Measurements from ENCODE around the gene EDN3.

EDN3 gene

DNA sequence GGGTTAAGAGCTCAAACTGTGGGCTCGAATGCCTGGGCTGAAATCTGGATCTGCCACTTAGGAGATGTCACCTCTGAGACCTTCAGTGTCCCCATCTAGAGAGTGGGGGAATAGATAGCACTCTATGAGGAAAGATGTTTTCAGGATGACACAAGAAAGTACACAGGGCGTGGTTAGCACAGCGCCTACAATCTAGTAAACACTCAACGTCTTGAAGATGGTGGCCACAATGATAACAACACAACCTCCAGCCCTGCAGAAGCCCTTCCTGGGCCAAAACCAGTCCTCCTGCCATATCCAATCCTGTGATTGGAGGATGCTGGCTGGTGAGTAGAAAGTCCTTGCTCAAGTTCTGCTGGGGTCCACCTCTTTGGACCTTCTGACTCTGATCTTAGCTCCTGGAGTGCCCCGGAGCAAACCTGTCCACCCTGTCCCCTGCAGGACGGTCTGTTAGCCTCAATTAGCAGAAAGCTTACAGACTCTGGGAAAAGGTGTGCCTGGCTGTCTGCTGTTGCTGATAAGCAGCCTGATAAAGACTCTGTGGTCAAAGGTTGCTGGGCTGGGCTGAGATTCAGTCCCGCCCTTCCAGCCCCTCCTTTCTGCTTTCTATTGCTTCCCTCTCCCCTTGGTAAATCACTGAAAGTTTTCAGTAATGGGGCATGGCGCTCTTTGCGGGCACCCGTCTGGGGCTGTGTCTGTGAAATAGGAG is 8.2 kb downstream of the EDN3 start:
- DNase-seq = no peak

DNA sequence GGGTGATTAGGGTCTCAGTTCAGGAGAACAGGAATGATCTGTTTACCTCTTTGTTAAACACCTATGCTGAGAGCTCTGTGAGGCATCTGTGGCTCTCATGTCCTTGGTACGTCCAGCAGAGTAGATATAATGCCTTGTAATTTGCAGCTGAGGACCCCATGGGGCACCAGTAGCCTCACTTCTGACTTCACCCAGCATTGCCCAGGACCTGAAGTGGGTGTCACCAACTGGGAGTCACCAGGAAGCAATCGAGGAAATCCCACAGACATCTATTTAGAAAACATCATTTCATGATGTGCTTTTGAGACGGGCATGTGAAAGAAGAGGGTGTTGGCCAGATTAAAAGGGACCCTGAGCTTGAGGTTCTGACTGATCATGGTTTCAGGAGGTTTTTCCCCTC is 8.8 kb downstream of the EDN3 start:
- no peak for DNase-seq

GRCh38 chr20:59314997-59315396 is 14.6 kb downstream of the EDN3 start:
- DNase-seq = no peak

GRCh38 chr20:59316911-59317731 is 16.7 kb downstream of the EDN3 start:
- no peak for DNase-seq

DNA sequence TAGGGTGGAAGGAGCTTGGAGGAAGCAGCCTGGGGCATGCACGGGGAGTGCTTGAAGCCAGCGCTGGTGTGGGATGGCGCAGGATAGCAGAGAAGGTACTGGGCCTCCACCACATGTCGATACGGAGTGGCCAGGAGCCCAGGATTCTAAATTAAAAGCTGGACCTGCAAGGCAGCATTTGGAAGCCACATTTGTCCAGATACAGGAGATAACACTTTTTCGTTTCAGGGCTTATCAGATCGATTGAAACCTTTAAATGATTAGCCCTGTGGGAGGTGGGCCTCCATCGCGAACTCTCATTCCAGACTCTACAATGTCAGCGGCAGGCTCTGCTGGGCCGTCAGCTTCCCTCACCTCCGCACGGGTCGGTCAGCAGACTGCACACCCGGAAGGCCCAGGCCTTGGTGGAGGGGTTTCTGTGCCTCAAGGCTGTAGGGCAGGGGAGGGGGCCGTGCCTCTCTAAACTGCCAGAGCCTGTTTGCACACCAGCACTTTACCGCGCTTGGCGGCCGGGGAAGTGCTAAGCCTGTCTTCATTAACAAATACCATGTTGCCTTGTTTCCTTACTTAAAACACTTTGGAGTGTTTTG is 17.9 kb downstream of the EDN3 start:
- DNase-seq = no peak

- DNase-seq = no peak
Measured at GRCh38 chr20:59318803-59319202, 18.4 kb downstream of the EDN3 start.

DNA sequence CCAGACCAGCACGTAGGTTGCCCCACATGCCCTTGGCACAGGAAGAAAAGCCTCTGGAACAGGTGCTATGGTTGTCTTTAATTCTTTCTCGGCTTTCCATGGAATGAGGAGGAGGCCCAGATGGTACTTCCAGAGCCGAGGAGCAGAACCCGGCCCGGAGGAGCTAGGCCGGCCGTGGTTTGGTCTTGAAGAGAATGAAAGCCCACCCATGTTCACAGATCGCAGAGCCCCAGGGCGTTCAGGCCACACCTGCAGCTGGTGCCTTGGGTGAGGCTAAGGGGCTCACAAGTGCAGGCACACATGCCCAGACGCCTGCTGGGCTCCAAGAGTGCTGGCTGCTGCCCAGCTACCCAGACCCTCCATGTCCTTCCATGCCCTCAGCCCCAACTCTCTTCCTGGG is 20.0 kb downstream of the EDN3 start:
- no peak for DNase-seq

DNA sequence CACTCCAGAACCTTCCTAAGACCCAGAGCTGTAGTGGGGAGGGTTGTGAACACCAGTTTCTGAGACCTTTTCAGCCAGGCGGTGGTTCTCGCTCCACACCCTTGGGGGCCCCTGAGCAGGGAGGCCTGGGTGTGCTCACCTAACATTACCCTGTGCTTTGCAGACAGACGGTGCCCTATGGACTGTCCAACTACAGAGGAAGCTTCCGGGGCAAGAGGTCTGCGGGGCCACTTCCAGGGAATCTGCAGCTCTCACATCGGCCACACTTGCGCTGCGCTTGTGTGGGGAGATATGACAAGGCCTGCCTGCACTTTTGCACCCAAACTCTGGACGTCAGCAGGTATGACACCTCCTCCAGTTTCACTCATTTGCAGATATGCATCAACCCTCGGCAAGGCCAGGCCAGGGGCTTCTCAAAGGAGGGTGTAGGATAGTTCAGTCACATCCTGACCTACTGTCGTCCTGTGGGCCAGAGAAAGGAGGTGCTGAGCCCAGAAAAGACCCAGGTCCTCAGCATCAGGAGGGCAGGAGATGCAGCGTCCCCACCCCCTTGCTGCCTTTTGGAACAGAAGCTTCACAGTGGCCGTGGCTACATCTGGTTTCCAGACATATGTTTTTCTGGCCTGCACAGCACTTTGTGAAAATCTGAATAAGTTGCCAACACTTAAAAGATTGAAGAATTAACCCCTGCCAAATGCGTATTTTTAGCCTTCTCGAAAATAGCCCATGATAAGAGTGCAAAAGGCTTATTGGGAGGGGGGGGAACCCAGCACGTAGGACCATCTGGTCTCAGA is 20.6 kb downstream of the EDN3 start:
- no peak for DNase-seq

DNA sequence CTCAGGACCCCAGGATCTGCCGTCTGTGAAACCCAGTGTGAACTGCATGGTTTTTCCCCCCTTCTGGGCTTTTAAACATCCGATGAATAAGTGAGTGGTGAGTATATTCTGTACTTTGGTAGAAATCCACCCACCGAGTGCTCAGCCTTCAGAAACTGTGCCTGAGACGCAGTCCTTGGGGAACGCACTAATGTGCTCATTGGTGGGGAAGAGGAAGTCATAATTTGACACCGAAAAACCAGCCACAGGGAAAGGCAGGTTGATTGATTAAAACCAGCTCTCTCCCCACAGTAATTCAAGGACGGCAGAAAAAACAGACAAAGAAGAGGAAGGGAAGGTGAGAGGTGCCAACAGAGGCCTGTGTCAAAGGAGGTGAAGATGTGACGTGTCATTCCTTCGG is 21.7 kb downstream of the EDN3 start:
- DNase-seq = no peak

GRCh38 chr20:59322585-59323454 is 22.4 kb downstream of the EDN3 start:
- DNase-seq = no peak

GRCh38 chr20:59323731-59324130 is 23.3 kb downstream of the EDN3 start:
- no peak for DNase-seq

GRCh38 chr20:59324521-59325141 is 24.2 kb downstream of the EDN3 start:
- DNase-seq = no peak

DNA sequence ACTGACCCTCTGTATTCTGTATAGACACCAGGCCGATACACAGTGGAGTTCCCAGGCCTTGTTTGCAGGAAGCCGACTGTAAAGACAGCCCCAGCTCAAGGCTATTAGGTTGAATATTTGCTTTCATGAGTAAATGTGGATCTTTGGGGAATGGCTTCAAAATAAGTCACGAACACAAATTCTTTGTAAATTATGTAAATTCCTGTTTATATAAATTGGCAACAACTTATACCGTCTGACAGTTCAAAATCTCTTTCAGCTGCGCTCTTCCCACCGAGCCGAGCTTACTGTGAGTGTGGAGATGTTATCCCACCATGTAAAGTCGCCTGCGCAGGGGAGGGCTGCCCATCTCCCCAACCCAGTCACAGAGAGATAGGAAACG is 24.7 kb downstream of the EDN3 start:
- no peak for DNase-seq

GRCh38 chr20:59326188-59326587 is 25.8 kb downstream of the EDN3 start:
- DNase-seq = no peak

DNA sequence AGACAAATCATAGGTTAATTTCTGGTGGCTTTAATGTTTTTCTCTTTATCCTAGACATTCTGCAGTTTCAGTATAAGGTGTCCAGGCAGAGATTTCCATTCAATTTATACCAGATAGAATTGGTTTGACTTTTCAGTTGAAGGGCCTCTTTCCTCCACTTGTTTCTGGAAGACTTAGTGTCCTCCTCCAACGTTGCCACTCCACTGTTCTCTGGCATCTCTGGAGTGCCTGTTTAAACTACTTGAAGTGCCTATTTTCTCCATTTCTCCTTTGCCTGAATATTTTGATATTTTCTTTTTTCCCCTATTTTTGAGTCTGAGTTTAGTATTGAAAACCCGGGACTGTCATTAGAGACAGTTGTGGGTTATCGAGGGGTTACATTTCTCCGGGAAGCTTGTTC is 27.7 kb downstream of the EDN3 start:
- no peak for DNase-seq

DNA sequence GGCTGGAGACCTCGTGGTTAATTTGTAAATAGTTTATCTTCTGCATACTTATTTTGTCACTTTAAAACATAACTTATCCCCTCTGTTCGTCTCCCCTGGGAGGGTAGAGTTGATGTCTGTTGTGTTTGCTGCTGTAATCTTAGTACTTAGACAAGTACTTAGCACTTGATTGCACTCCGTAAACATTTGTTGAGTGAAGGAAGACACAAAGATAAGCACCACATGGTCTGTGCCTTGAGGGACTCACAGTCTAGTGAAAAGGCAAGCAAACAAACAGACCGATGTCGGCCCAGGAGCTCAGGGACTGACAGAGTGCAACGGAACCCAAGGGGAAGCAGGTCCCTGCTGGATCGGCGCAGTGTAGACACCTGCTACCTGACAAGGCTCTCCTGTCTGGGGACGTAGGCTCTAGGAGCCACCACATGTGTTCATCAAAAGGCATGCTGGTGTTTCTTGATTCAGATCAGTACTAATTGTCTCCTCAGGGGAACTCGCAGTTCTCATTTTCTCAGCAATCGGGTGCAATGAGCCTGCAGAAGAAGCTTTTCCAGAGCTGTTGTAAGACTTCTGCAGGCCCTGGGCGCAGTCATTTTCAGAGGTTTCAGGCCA is 31.4 kb downstream of the EDN3 start:
- no peak for DNase-seq

DNA sequence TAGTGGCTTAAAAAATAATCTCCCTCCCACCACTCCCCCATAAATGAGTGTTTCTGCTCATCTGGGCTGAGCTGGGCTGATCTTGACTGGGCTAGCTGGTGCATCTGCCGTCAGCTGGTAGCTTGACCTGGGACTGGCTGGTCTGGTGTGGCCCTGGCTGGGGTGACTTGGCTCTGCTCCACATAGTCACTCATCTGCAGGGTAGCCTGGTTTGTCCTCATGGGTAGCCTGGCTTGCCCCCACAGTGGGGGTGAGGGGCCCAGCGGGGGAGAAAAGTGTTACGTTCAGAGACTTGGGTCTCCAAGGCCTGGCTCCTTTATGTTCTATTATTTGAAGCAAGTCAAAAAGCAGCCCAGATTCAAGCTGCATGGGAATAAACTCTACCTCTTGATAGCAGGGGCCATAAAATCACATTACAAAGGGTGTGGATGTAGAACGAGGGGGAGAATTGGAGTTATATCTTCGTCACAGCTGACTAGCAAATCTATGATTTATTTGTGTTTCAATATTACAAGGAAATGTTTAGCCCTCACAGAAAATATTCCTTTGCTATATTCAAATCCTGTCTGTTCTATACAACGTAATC is 32.9 kb downstream of the EDN3 start:
- DNase-seq = no peak

GRCh38 chr20:59333951-59334350 is 33.5 kb downstream of the EDN3 start:
- peak in 1 of 2 experiments; percentile 14 for DNase-seq

GRCh38 chr20:59334651-59335300 is 34.4 kb downstream of the EDN3 start:
- DNase-seq = no peak

DNA sequence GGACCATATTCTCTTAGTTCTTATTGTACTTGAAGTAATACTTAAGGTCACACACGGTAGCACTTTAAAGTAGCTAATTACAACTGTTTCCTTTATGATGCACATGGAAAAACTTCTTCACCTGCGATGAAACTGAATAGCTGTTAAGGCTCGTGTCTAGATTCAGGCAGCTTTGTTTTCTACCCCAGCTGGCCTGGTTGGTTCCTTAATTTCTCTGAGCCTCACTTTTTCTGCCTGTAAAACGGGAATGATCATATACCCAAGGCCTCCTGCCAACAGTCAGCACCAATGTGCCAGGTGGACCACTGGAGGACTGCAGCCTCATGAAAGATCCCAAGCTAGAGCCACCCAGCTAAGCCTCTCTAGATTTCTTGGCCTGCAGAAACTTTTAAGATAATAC is 35.0 kb downstream of the EDN3 start:
- no peak for DNase-seq

Measured in SHP77 (cell line).